Measurements from ENCODE around the gene LDHB.
"Not testable (repeated sequence)": the region's sequence is repeated elsewhere in the genome, so short reads cannot be mapped to it uniquely, and the experiment has no call there.

Gene LDHB

GRCh38 chr12:21606175-21606574 lies 51.5 kb downstream of the LDHB start:
- DNase-seq, result no peak

GRCh38 chr12:21604245-21605101 lies 53.2 kb downstream of the LDHB start, which contains the start of gene GYS2:
GYS2 (minus strand) TSS chr12:21604847; CDS start chr12:21604592, 255 bp downstream.
- no peak for DNase-seq

GRCh38 chr12:21602774-21603173 lies 54.9 kb downstream of the LDHB start:
- no peak for DNase-seq

- no peak for DNase-seq
Observed at GRCh38 chr12:21600196-21600595, 57.4 kb downstream of the LDHB start.

- no peak for DNase-seq
Observed at GRCh38 chr12:21599143-21599999, 58.3 kb downstream of the LDHB start.

- DNase-seq, result no peak
Observed at GRCh38 chr12:21598651-21599050, 59.0 kb downstream of the LDHB start.

- DNase-seq, result not testable (repeated sequence)
Observed at GRCh38 chr12:21595356-21595755, 62.3 kb downstream of the LDHB start.

- no peak for DNase-seq
Observed at GRCh38 chr12:21585485-21585884, 72.2 kb downstream of the LDHB start.
